H9 (cell line): ENCODE results near the gene RALY. TPM values are rescaled to one million over a fixed set of nuclear protein-coding genes. Genes with fewer than 3 reads are reported as not detected.

Experiments used
- DNase-seq: peaks from one replicate; pipeline ENCODE4 v3.0.0-alpha.2; 2017
- H2AFZ ChIP-seq: one replicate; pipeline ENCODE4 v1.6.1; 2013; ENCODE audit warnings: mild to moderate bottlenecking, low read length, control low read depth, moderate library complexity
- H2AK5ac ChIP-seq: 2 replicates; pipeline ENCODE4 v1.6.1; 2013; ENCODE audit warnings: low read length, control low read depth, mixed read lengths; ENCODE audit not compliant: insufficient read length
- H2BK120ac ChIP-seq: one replicate; pipeline ENCODE4 v1.6.1; 2013; ENCODE audit warnings: low read depth, mild to moderate bottlenecking, low read length, control low read depth, inconsistent platforms; ENCODE audit not compliant: poor library complexity, severe bottlenecking
- H2BK12ac ChIP-seq: 2 replicates; pipeline ENCODE4 v1.6.1; 2013; ENCODE audit warnings: low read length, control low read depth, mixed read lengths, low read depth; ENCODE audit not compliant: insufficient read length
- H2BK15ac ChIP-seq: 2 replicates; pipeline ENCODE4 v1.6.1; 2013; ENCODE audit warnings: low read depth, low read length, control low read depth
- H2BK20ac ChIP-seq: one replicate; pipeline ENCODE4 v1.6.1; 2013; ENCODE audit warnings: low read depth, mild to moderate bottlenecking, low read length, control low read depth, inconsistent platforms; ENCODE audit not compliant: poor library complexity, severe bottlenecking
- H2BK5ac ChIP-seq: 2 replicates; pipeline ENCODE4 v1.6.1; 2013; ENCODE audit warnings: low read length, control low read depth, mixed read lengths; ENCODE audit not compliant: insufficient read length
- H3K14ac ChIP-seq: 2 replicates; pipeline ENCODE4 v1.6.1; 2013; ENCODE audit warnings: low read length, control low read depth; ENCODE audit not compliant: insufficient read depth
- H3K18ac ChIP-seq: 2 replicates; pipeline ENCODE4 v1.6.1; 2013; ENCODE audit warnings: low read depth, mild to moderate bottlenecking, mixed read lengths, low read length, control low read depth; ENCODE audit not compliant: insufficient read length
- H3K23ac ChIP-seq: 2 replicates; pipeline ENCODE4 v1.6.1; 2013; ENCODE audit warnings: low read length, control low read depth, mixed read lengths, low read depth; ENCODE audit not compliant: insufficient read length
- H3K23me2 ChIP-seq: 2 replicates; pipeline ENCODE4 v1.6.1; 2013; ENCODE audit warnings: low read depth, mild to moderate bottlenecking, mixed read lengths, low read length, control low read depth; ENCODE audit not compliant: insufficient read length, poor library complexity, severe bottlenecking
- H3K27ac ChIP-seq: 2 replicates; pipeline ENCODE4 v1.5.1; 2013; ENCODE audit warnings: low read length, control low read depth, mixed read lengths, low read depth; ENCODE audit not compliant: insufficient read length
- H3K27me3 ChIP-seq: 2 replicates; pipeline ENCODE4 v1.6.1; 2013; ENCODE audit warnings: low read length, control low read depth, inconsistent platforms; ENCODE audit not compliant: insufficient read depth
- H3K4ac ChIP-seq: 2 replicates; pipeline ENCODE4 v1.6.1; 2013; ENCODE audit warnings: low read depth, mild to moderate bottlenecking, control low read depth, inconsistent platforms, low read length, moderate library complexity
- H3K4me1 ChIP-seq: 2 replicates; pipeline ENCODE4 v1.6.1; 2013; ENCODE audit warnings: low read length, control low read depth, inconsistent platforms; ENCODE audit not compliant: insufficient read depth
- H3K4me2 ChIP-seq: 2 replicates; pipeline ENCODE4 v1.6.1; 2013; ENCODE audit warnings: low read length, control low read depth, mixed read lengths; ENCODE audit not compliant: insufficient read length, insufficient read depth
- H3K56ac ChIP-seq: 2 replicates; pipeline ENCODE4 v1.6.1; 2013; ENCODE audit warnings: low read depth, mild to moderate bottlenecking, mixed read lengths, low read length, control low read depth; ENCODE audit not compliant: insufficient read length
- H3K79me1 ChIP-seq: 2 replicates; pipeline ENCODE4 v1.6.1; 2013; ENCODE audit warnings: low read depth, mild to moderate bottlenecking, moderate library complexity, low read length, control low read depth, inconsistent platforms; ENCODE audit not compliant: insufficient read depth, poor library complexity, severe bottlenecking
- H3K79me2 ChIP-seq: 2 replicates; pipeline ENCODE4 v1.6.1; 2013; ENCODE audit warnings: low read length, control low read depth, inconsistent platforms; ENCODE audit not compliant: insufficient read depth
- H3K9ac ChIP-seq: 2 replicates; pipeline ENCODE4 v1.6.1; 2013; ENCODE audit warnings: low read length, control low read depth, mixed read lengths; ENCODE audit not compliant: insufficient read length; ENCODE audit errors: extremely low read depth
- H3K9me3 ChIP-seq: one replicate; pipeline ENCODE4 v1.6.1; 2013; ENCODE audit warnings: low read depth, low read length, inconsistent platforms; ENCODE audit not compliant: control insufficient read depth
- H3T11ph ChIP-seq: one replicate; pipeline ENCODE4 v1.6.1; 2013; ENCODE audit warnings: mild to moderate bottlenecking, low read length, control low read depth, inconsistent platforms
- H4K20me1 ChIP-seq: one replicate; pipeline ENCODE4 v1.6.1; 2013; ENCODE audit not compliant: control insufficient read depth, insufficient read length, insufficient read depth
- H4K5ac ChIP-seq: 2 replicates; pipeline ENCODE4 v1.6.1; 2013; ENCODE audit warnings: low read depth, mild to moderate bottlenecking, mixed read lengths, low read length, control low read depth; ENCODE audit not compliant: insufficient read length
- H4K8ac ChIP-seq: replicated peaks from 2 replicates; pipeline ENCODE4 v1.6.1; 2013; ENCODE audit warnings: low read length, control low read depth, mixed read lengths, low read depth; ENCODE audit not compliant: insufficient read length
- H4K91ac ChIP-seq: 2 replicates; pipeline ENCODE4 v1.6.1; 2013; ENCODE audit warnings: low read depth, mild to moderate bottlenecking, moderate library complexity, mixed read lengths, low read length, control low read depth; ENCODE audit not compliant: insufficient read length
- H3K27ac Mint-ChIP-seq, 3 experiments: 2 replicates in 2 of 3; 3 replicates in 1 of 3; pipeline ENCODE4 v1.8.0; 2020 to 2021; ENCODE audit warnings: mixed read lengths in 3 of 3, mild to moderate bottlenecking in 1 of 3, moderate library complexity in 1 of 3
- H3K27me3 Mint-ChIP-seq: 2 replicates; pipeline ENCODE4 v1.8.0; 2021; ENCODE audit warnings: low read depth, mild to moderate bottlenecking, moderate library complexity, mixed read lengths
- H3K36me3 Mint-ChIP-seq, 3 experiments: 2 replicates in 2 of 3; 3 replicates in 1 of 3; pipeline ENCODE4 v1.8.0; 2020 to 2021; ENCODE audit warnings: low read depth in 3 of 3, mixed read lengths in 3 of 3; ENCODE audit not compliant: insufficient read depth in 1 of 3
- H3K4me1 Mint-ChIP-seq, 2 experiments: 2 replicates each; pipeline ENCODE4 v1.8.0; 2020; ENCODE audit warnings: mixed read lengths in 2 of 2
- H3K4me3 Mint-ChIP-seq, 2 experiments: 2 replicates in 1 of 2; 3 replicates in 1 of 2; pipeline ENCODE4 v1.8.0; 2020 to 2021; ENCODE audit warnings: mild to moderate bottlenecking in 2 of 2, mixed read lengths in 2 of 2, moderate library complexity in 1 of 2
- H3K9me3 Mint-ChIP-seq, 2 experiments: 2 replicates in 1 of 2; 3 replicates in 1 of 2; pipeline ENCODE4 v1.8.0; 2020; ENCODE audit warnings: mild to moderate bottlenecking in 2 of 2, mixed read lengths in 2 of 2, moderate library complexity in 1 of 2
- WGBS: extraction: QIAGEN DNeasy Blood & Tissue Kit; methylation state at CpG from one replicate; pipeline ENCODE4 v1.1.7; 2013; ENCODE audit warnings: missing lambda C conversion rate, low lambda C conversion rate, mixed read lengths; ENCODE audit not compliant: insufficient read length; ENCODE audit errors: extremely low coverage; 5-methylcytosine and 5-hydroxymethylcytosine counted together
- total RNA-seq: library from RNA; stranded (reverse); gene quantifications from 2 replicates; pipeline ENCODE4 v1.2.1, GENCODE V29; 2021
- TF ChIP-seq, protein P1 (sequence below): fragments of 200-600 bp; sonication (generic); conservative IDR thresholded peaks from 3 replicates; pipeline ENCODE4 v1.8.0; 2021; ENCODE audit warnings: antibody characterized with exemption, mild to moderate bottlenecking

RALY gene
- total RNA-seq, 1 experiment from 2014 or later: 199 TPM

DNA sequence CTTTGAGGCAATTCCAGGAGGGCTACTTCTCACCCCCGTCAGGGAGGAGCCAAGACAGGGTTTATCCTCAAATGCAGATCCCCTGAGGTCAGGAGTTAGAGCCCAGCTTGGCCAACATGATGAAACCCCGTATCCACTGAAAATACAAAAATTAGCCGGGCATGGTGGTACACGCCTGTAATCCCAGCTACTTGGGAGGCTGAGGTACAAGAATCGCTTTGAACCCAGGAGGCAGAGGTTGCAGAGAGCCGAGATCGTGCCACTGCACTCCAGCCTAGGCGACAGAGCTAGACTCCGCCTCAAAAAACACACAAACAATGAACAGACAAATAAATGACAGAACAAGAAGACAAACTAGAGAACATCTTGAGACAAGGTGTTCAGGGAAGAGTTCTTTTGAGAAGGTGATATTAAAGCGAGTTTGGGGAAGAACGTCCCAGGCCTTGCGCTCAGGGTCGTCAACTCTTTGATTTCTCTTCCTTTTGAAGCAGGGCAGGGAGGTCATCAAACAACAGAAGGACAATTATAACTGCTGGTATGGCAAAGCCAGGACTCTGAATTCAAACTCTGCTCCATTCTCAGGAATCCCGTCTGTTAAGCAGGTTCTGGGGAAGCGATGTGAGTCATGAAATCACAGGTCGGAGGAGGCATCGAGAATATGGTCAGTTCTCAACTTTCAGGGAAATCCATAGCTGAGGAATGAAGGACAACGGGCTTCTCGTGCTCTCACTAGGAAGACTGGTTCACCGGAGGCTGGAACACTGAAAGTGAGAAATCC, 1.4 kb upstream of the RALY start:
- Histone ChIP-seq H3K23ac (no peak overlapping the region), H3K79me1 (no peaks in the 10 kb centered on the region), H3K23me2 (peaks cover 20% of the 10 kb centered on the region), H3K9me3 (no peaks in the 10 kb centered on the region), H3K27ac (peak overlapping the region; percentile 24), H3T11ph (peak overlapping the region; percentile 20), H3K79me2 (peaks cover 22% of the 10 kb centered on the region; the same call in 1 of the 2 replicates), H3K27me3 (no peaks in the 10 kb centered on the region), H2AFZ (no peak overlapping the region), H4K20me1 (no peaks in the 10 kb centered on the region), H4K8ac (no peak overlapping the region), H3K4me1 (0 out of 2 replicates have a peak, but pooled peaks cover 2% of the 10 kb centered on the region), H3K4me2 (peak overlapping the region; percentile 91), H4K91ac (no peak overlapping the region), H2AK5ac (no peak overlapping the region), H2BK5ac (no peak overlapping the region), H2BK15ac (no peak overlapping the region), H2BK20ac (no peak overlapping the region), H2BK12ac (no peak overlapping the region), H3K56ac (no peak overlapping the region), H3K4ac (no peak overlapping the region; the same call in 1 of the 2 replicates), H3K9ac (peak overlapping the region; percentile 88), H3K18ac (peak overlapping the region; percentile 91), H3K14ac (peak overlapping the region; percentile 42; the same call in 1 of the 2 replicates), H4K5ac (no peak overlapping the region), H2BK120ac (no peak overlapping the region)
- H3K9me3 Mint-ChIP-seq: no peaks in the 10 kb centered on the region; a peak in 1 of 5 replicates
- TF ChIP-seq, protein P1, sequence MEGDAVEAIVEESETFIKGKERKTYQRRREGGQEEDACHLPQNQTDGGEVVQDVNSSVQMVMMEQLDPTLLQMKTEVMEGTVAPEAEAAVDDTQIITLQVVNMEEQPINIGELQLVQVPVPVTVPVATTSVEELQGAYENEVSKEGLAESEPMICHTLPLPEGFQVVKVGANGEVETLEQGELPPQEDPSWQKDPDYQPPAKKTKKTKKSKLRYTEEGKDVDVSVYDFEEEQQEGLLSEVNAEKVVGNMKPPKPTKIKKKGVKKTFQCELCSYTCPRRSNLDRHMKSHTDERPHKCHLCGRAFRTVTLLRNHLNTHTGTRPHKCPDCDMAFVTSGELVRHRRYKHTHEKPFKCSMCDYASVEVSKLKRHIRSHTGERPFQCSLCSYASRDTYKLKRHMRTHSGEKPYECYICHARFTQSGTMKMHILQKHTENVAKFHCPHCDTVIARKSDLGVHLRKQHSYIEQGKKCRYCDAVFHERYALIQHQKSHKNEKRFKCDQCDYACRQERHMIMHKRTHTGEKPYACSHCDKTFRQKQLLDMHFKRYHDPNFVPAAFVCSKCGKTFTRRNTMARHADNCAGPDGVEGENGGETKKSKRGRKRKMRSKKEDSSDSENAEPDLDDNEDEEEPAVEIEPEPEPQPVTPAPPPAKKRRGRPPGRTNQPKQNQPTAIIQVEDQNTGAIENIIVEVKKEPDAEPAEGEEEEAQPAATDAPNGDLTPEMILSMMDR: no peak
- peaks cover 2 to 12% (median 11%) of the 10 kb centered on the region in 3 experiments; a peak in 6 of 7 replicates for H3K36me3 Mint-ChIP-seq
- H3K27me3 Mint-ChIP-seq: no peaks in the 10 kb centered on the region
- H3K4me1 Mint-ChIP-seq: peaks cover 30% of the 10 kb centered on the region in 2 experiments
- peak overlapping the region; percentile 93 to 96 for H3K4me3 Mint-ChIP-seq
- no CpG with 5 or more reads among the region's 20 CpGs for WGBS
- H3K27ac Mint-ChIP-seq: peak overlapping the region; percentile 93 to 100 (median 97)
- no peak for DNase-seq
